K562 treated with DMSO at 1 percent for 24 hours (cell line): ENCODE measurements around the gene CNIH3. TPM values are rescaled to one million over a fixed set of nuclear protein-coding genes. Genes with fewer than 3 reads are reported as not detected.

Source experiments
- total RNA-seq: library from RNA; unstranded; fragments of 300-600 nt; gene quantifications from 2 replicates; pipeline ENCODE4 v1.2.3, GENCODE V29; 2022; ENCODE audit warnings: low read depth; ENCODE audit not compliant: insufficient read depth

CNIH3 gene
- total RNA-seq: 0.97 and 1.00 TPM in 2 replicates

DNA sequence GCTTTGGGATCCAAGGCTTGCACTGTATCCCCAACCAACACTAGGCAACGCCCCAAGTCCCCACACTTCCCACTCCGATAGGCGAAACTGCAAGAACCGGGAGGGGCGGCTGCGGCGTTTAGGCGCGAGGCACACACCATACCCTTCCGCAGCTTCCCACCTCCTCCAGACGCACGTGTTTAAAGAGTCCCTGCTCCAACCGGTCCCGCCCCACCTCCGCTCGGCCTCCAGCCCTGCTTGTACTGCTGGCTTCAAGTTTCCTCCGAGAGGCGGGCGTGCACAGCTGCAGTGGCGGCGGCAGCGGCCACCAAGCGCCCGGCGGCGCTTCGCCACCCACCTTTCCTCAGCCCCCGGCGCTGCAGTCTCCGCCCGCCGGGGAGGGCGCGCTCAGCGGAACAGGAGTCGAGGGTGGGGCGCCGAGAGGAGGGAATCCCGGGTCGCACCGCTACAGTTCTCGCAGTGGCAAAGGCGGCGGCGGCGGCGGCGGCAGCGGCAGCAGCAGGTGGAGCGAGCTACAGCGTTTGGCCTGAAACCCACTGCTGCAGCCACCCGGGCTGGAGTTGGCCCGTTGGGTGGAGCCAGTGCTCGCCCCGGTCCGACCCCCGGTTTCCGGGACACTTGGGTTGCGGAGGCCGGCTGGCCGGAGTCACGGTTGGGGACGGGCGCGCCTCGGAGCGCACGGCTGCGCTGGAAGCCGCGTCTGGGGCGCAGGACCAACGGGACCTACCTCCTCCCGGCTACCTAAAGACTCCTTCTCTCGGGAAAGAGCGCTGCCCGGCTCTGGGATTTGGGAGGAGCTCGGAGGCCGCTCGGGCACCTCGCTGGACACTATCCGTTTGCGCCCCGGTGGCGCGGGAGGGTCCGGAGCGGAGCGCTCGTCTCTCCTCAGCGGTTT, at the start of gene CNIH3:
TSS of gene CNIH3 (plus strand) at position 457 of the 895 bp plus-strand sequence. CDS start 858 bp downstream, outside the sequence.

Other genes starting within 250 kb of the CNIH3 start
- gene WDR26, start 181.5 kb upstream of the CNIH3 start, total RNA-seq: 48.4 and 55.0 TPM in 2 replicates